H9 (cell line): ENCODE measurements around the gene CBX5. TPM values are rescaled to one million over a fixed set of nuclear protein-coding genes. Genes with fewer than 3 reads are reported as not detected.
A peak's percentile ranks its signal among the peaks of the same experiment; 100 is the strongest.
"Not testable (repeated sequence)": the region's sequence is repeated elsewhere in the genome, so short reads cannot be mapped to it uniquely, and the experiment has no call there.

Experiments
- DNase-seq: peaks from one replicate; pipeline ENCODE4 v3.0.0-alpha.2; 2017
- H2AFZ ChIP-seq: one replicate; pipeline ENCODE4 v1.6.1; 2013; ENCODE audit warnings: mild to moderate bottlenecking, low read length, control low read depth, moderate library complexity
- H2AK5ac ChIP-seq: 2 replicates; pipeline ENCODE4 v1.6.1; 2013; ENCODE audit warnings: low read length, control low read depth, mixed read lengths; ENCODE audit not compliant: insufficient read length
- H2BK120ac ChIP-seq: one replicate; pipeline ENCODE4 v1.6.1; 2013; ENCODE audit warnings: low read depth, mild to moderate bottlenecking, low read length, control low read depth, inconsistent platforms; ENCODE audit not compliant: poor library complexity, severe bottlenecking
- H2BK12ac ChIP-seq: 2 replicates; pipeline ENCODE4 v1.6.1; 2013; ENCODE audit warnings: low read length, control low read depth, mixed read lengths, low read depth; ENCODE audit not compliant: insufficient read length
- H2BK15ac ChIP-seq: 2 replicates; pipeline ENCODE4 v1.6.1; 2013; ENCODE audit warnings: low read depth, low read length, control low read depth
- H2BK20ac ChIP-seq: one replicate; pipeline ENCODE4 v1.6.1; 2013; ENCODE audit warnings: low read depth, mild to moderate bottlenecking, low read length, control low read depth, inconsistent platforms; ENCODE audit not compliant: poor library complexity, severe bottlenecking
- H2BK5ac ChIP-seq: 2 replicates; pipeline ENCODE4 v1.6.1; 2013; ENCODE audit warnings: low read length, control low read depth, mixed read lengths; ENCODE audit not compliant: insufficient read length
- H3K14ac ChIP-seq: 2 replicates; pipeline ENCODE4 v1.6.1; 2013; ENCODE audit warnings: low read length, control low read depth; ENCODE audit not compliant: insufficient read depth
- H3K18ac ChIP-seq: 2 replicates; pipeline ENCODE4 v1.6.1; 2013; ENCODE audit warnings: low read depth, mild to moderate bottlenecking, mixed read lengths, low read length, control low read depth; ENCODE audit not compliant: insufficient read length
- H3K23ac ChIP-seq: 2 replicates; pipeline ENCODE4 v1.6.1; 2013; ENCODE audit warnings: low read length, control low read depth, mixed read lengths, low read depth; ENCODE audit not compliant: insufficient read length
- H3K23me2 ChIP-seq: 2 replicates; pipeline ENCODE4 v1.6.1; 2013; ENCODE audit warnings: low read depth, mild to moderate bottlenecking, mixed read lengths, low read length, control low read depth; ENCODE audit not compliant: insufficient read length, poor library complexity, severe bottlenecking
- H3K27ac ChIP-seq: 2 replicates; pipeline ENCODE4 v1.5.1; 2013; ENCODE audit warnings: low read length, control low read depth, mixed read lengths, low read depth; ENCODE audit not compliant: insufficient read length
- H3K27me3 ChIP-seq: 2 replicates; pipeline ENCODE4 v1.6.1; 2013; ENCODE audit warnings: low read length, control low read depth, inconsistent platforms; ENCODE audit not compliant: insufficient read depth
- H3K4ac ChIP-seq: 2 replicates; pipeline ENCODE4 v1.6.1; 2013; ENCODE audit warnings: low read depth, mild to moderate bottlenecking, control low read depth, inconsistent platforms, low read length, moderate library complexity
- H3K4me1 ChIP-seq: 2 replicates; pipeline ENCODE4 v1.6.1; 2013; ENCODE audit warnings: low read length, control low read depth, inconsistent platforms; ENCODE audit not compliant: insufficient read depth
- H3K4me2 ChIP-seq: 2 replicates; pipeline ENCODE4 v1.6.1; 2013; ENCODE audit warnings: low read length, control low read depth, mixed read lengths; ENCODE audit not compliant: insufficient read length, insufficient read depth
- H3K56ac ChIP-seq: 2 replicates; pipeline ENCODE4 v1.6.1; 2013; ENCODE audit warnings: low read depth, mild to moderate bottlenecking, mixed read lengths, low read length, control low read depth; ENCODE audit not compliant: insufficient read length
- H3K79me1 ChIP-seq: 2 replicates; pipeline ENCODE4 v1.6.1; 2013; ENCODE audit warnings: low read depth, mild to moderate bottlenecking, moderate library complexity, low read length, control low read depth, inconsistent platforms; ENCODE audit not compliant: insufficient read depth, poor library complexity, severe bottlenecking
- H3K79me2 ChIP-seq: 2 replicates; pipeline ENCODE4 v1.6.1; 2013; ENCODE audit warnings: low read length, control low read depth, inconsistent platforms; ENCODE audit not compliant: insufficient read depth
- H3K9ac ChIP-seq: 2 replicates; pipeline ENCODE4 v1.6.1; 2013; ENCODE audit warnings: low read length, control low read depth, mixed read lengths; ENCODE audit not compliant: insufficient read length; ENCODE audit errors: extremely low read depth
- H3K9me3 ChIP-seq: one replicate; pipeline ENCODE4 v1.6.1; 2013; ENCODE audit warnings: low read depth, low read length, inconsistent platforms; ENCODE audit not compliant: control insufficient read depth
- H3T11ph ChIP-seq: one replicate; pipeline ENCODE4 v1.6.1; 2013; ENCODE audit warnings: mild to moderate bottlenecking, low read length, control low read depth, inconsistent platforms
- H4K20me1 ChIP-seq: one replicate; pipeline ENCODE4 v1.6.1; 2013; ENCODE audit not compliant: control insufficient read depth, insufficient read length, insufficient read depth
- H4K5ac ChIP-seq: 2 replicates; pipeline ENCODE4 v1.6.1; 2013; ENCODE audit warnings: low read depth, mild to moderate bottlenecking, mixed read lengths, low read length, control low read depth; ENCODE audit not compliant: insufficient read length
- H4K8ac ChIP-seq: replicated peaks from 2 replicates; pipeline ENCODE4 v1.6.1; 2013; ENCODE audit warnings: low read length, control low read depth, mixed read lengths, low read depth; ENCODE audit not compliant: insufficient read length
- H4K91ac ChIP-seq: 2 replicates; pipeline ENCODE4 v1.6.1; 2013; ENCODE audit warnings: low read depth, mild to moderate bottlenecking, moderate library complexity, mixed read lengths, low read length, control low read depth; ENCODE audit not compliant: insufficient read length
- H3K27ac Mint-ChIP-seq, 3 experiments: 2 replicates in 2 of 3; 3 replicates in 1 of 3; pipeline ENCODE4 v1.8.0; 2020 to 2021; ENCODE audit warnings: mixed read lengths in 3 of 3, mild to moderate bottlenecking in 1 of 3, moderate library complexity in 1 of 3
- H3K27me3 Mint-ChIP-seq: 2 replicates; pipeline ENCODE4 v1.8.0; 2021; ENCODE audit warnings: low read depth, mild to moderate bottlenecking, moderate library complexity, mixed read lengths
- H3K36me3 Mint-ChIP-seq, 3 experiments: 2 replicates in 2 of 3; 3 replicates in 1 of 3; pipeline ENCODE4 v1.8.0; 2020 to 2021; ENCODE audit warnings: low read depth in 3 of 3, mixed read lengths in 3 of 3; ENCODE audit not compliant: insufficient read depth in 1 of 3
- H3K4me1 Mint-ChIP-seq, 2 experiments: 2 replicates each; pipeline ENCODE4 v1.8.0; 2020; ENCODE audit warnings: mixed read lengths in 2 of 2
- H3K4me3 Mint-ChIP-seq, 2 experiments: 2 replicates in 1 of 2; 3 replicates in 1 of 2; pipeline ENCODE4 v1.8.0; 2020 to 2021; ENCODE audit warnings: mild to moderate bottlenecking in 2 of 2, mixed read lengths in 2 of 2, moderate library complexity in 1 of 2
- H3K9me3 Mint-ChIP-seq, 2 experiments: 2 replicates in 1 of 2; 3 replicates in 1 of 2; pipeline ENCODE4 v1.8.0; 2020; ENCODE audit warnings: mild to moderate bottlenecking in 2 of 2, mixed read lengths in 2 of 2, moderate library complexity in 1 of 2
- CTCF ChIP-seq: fragments of 200-600 bp; sonication (generic); conservative IDR thresholded peaks from 3 replicates; pipeline ENCODE4 v1.8.0; 2021; ENCODE audit warnings: antibody characterized with exemption, mild to moderate bottlenecking
- WGBS: extraction: QIAGEN DNeasy Blood & Tissue Kit; methylation state at CpG from one replicate; pipeline ENCODE4 v1.1.7; 2013; ENCODE audit warnings: missing lambda C conversion rate, low lambda C conversion rate, mixed read lengths; ENCODE audit not compliant: insufficient read length; ENCODE audit errors: extremely low coverage; 5-methylcytosine and 5-hydroxymethylcytosine counted together
- total RNA-seq: library from RNA; stranded (reverse); gene quantifications from 2 replicates; pipeline ENCODE4 v1.2.1, GENCODE V29; 2021

CBX5 gene
- total RNA-seq, 1 experiment from 2014 or later = 206 TPM

DNA sequence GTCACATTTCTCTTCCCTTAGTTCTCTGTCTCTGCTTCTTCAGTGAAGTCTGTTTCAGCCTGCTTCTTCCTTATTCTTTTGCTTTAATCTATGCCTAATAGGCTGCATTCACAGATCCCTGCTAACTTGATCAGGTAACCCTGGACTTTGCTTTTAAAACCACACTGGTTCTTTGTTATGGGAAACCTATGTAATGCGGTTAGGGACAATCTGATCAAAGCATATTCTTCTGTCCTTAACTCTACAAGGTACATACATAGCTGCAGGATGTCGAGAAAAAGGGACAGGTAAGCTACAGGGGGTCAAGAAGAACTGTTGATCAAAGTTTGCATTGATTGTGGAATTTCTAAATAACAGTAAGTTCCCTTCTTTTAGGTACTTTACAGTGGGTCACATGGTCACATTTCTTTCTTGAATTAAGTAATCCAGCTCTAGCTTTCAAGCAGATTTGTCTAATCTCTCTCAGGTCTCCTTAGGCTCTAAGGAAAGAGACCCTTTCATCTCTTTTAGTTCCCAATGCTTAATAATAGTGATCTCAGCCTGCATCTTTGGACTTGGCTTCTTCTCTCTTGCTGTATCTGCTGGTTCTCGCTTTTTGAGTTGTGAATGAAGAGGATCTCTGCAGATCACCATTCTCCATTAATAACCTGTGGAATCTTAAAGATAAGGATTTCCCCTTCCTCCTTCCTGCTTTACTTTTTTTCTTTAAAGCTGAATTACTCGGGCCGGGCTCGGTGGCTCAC lies 48.8 kb upstream of the CBX5 start:
- no peak overlapping the region for H3K4me2 ChIP-seq
- no peak overlapping the region for H3K14ac ChIP-seq
- no peaks in the 10 kb centered on the region for H3K27me3 Mint-ChIP-seq
- H3K18ac ChIP-seq = no peak overlapping the region
- no peak overlapping the region for H2BK20ac ChIP-seq
- H3K9me3 ChIP-seq = no peaks in the 10 kb centered on the region
- peak overlapping the region in 1 of 3 experiments; percentile 82; a peak in 2 of 7 replicates for H3K27ac Mint-ChIP-seq
- no peak overlapping the region for H3K9ac ChIP-seq
- H2BK12ac ChIP-seq = no peak overlapping the region
- H4K91ac ChIP-seq = no peak overlapping the region
- H3K4me1 Mint-ChIP-seq = peaks cover 22 to 30% of the 10 kb centered on the region in 2 experiments
- no peaks in the 10 kb centered on the region; the same call in 1 of the 2 replicates for H3K27me3 ChIP-seq
- H3K4me1 ChIP-seq = no peaks in the 10 kb centered on the region; the same call in 1 of the 2 replicates
- H4K5ac ChIP-seq = no peak overlapping the region
- H3K79me1 ChIP-seq = no peaks in the 10 kb centered on the region
- H2BK15ac ChIP-seq = no peak overlapping the region
- H2BK5ac ChIP-seq = no peak overlapping the region
- TF ChIP-seq CTCF = no peak
- no peak overlapping the region for H4K8ac ChIP-seq
- no peak overlapping the region for H3T11ph ChIP-seq
- no peak overlapping the region for H2AFZ ChIP-seq
- H3K23ac ChIP-seq = no peak overlapping the region
- peaks cover 0 to 2% (median 0%) of the 10 kb centered on the region in 3 experiments; a peak in 2 of 7 replicates for H3K36me3 Mint-ChIP-seq
- no peak overlapping the region for H3K4ac ChIP-seq
- H4K20me1 ChIP-seq = no peaks in the 10 kb centered on the region
- no peaks in the 10 kb centered on the region for H3K23me2 ChIP-seq
- no peaks in the 10 kb centered on the region for H3K9me3 Mint-ChIP-seq
- H2AK5ac ChIP-seq = no peak overlapping the region
- H3K4me3 Mint-ChIP-seq = no peak overlapping the region
- no peaks in the 10 kb centered on the region; the same call in 1 of the 2 replicates for H3K79me2 ChIP-seq
- WGBS = no CpG with 5 or more reads among the region's 6 CpGs
- H3K56ac ChIP-seq = no peak overlapping the region
- no peak overlapping the region for H3K27ac ChIP-seq
- no peak overlapping the region for H2BK120ac ChIP-seq
- DNase-seq = no peak

GRCh38 chr12:54325442-54326109 lies 45.7 kb upstream of the CBX5 start:
- Histone ChIP-seq H3K14ac (peak overlapping the region; percentile 85; the same call in 1 of the 2 replicates), H3K18ac (peak overlapping the region; percentile 93), H3K4me2 (peak overlapping the region; percentile 72), H3K9ac (peak overlapping the region; percentile 94)
- H3K4ac ChIP-seq, H4K5ac ChIP-seq, H2BK12ac ChIP-seq, H3K27me3 ChIP-seq, H3T11ph ChIP-seq, H2BK5ac ChIP-seq, H3K36me3 Mint-ChIP-seq, H3K23me2 ChIP-seq, H3K27me3 Mint-ChIP-seq, H3K79me1 ChIP-seq, H2BK120ac ChIP-seq, H3K9me3 ChIP-seq, H3K23ac ChIP-seq, H2BK15ac ChIP-seq, H2AFZ ChIP-seq, H3K79me2 ChIP-seq, H2AK5ac ChIP-seq, H4K91ac ChIP-seq, H4K20me1 ChIP-seq, H3K4me1 ChIP-seq, H3K27ac ChIP-seq, H3K56ac ChIP-seq, H4K8ac ChIP-seq, H2BK20ac ChIP-seq, H3K9me3 Mint-ChIP-seq, DNase-seq: not testable (repeated sequence)
- peaks cover 21 to 30% of the 10 kb centered on the region in 2 experiments for H3K4me1 Mint-ChIP-seq
- peak overlapping the region; percentile 99 to 100 for H3K4me3 Mint-ChIP-seq
- WGBS = no CpG with 5 or more reads among the region's 22 CpGs
- peak overlapping the region; percentile 99 to 100 (median 99) for H3K27ac Mint-ChIP-seq
